Endometrium (tissue), 2 donors: ENCODE measurements around the gene RUFY3.
A peak's percentile ranks its signal among the peaks of the same experiment; 100 is the strongest.
"Not testable (repeated sequence)": the region's sequence is repeated elsewhere in the genome, so short reads cannot be mapped to it uniquely, and the experiment has no call there.

Experiments
- FAIRE-seq: peaks from 2 replicates; lab custom pipeline; 2012; peaks lifted over from hg19 to GRCh38; lab: Jason Lieb, UNC
- donor health status: control.
- donor health status: control.

Gene RUFY3

DNA sequence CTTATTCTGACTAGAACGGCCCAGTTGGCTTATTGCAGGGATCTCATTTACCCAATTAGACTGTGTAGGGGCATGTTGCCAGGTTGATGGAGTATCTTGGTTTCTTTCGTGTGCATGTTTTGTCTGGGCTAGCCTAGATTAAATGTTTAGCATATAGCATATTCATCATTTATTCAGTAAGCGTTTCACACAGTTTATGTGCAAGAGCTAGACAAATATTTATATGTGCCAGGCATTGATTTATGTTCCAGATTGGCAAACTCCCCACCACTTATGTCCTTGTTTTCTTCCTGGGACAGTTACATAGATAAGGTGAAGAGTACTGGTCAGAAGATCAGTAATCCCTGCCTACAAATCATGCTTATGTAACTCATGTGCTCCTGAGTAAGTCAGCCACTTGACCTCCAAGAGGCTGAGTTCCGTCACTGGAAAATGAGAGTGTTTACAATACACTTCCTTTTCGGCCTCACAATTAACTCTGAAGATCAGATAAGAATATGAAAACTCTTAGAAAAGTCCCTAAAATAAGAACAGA is 57.2 kb downstream of the RUFY3 start:
- peak; percentile 63 for FAIRE-seq

DNA sequence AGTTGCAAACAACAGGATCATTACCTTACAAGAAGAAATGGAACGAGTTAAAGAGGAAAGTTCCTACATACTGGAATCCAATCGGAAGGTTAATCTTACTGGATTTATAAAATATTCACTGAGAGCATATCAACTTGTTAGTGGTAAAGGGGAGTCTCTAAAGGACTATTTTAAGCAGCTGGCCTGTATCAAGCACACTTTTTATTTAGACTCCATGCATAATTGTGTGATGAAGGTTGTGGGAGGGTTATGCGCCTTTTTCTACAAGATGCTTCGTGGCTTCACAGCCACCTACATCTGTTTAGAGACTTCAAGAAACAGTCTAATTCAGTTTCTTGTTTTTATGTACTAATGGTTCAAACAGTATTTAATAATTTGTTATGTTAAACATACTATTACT is 61.3 kb downstream of the RUFY3 start:
- FAIRE-seq: no peak

DNA sequence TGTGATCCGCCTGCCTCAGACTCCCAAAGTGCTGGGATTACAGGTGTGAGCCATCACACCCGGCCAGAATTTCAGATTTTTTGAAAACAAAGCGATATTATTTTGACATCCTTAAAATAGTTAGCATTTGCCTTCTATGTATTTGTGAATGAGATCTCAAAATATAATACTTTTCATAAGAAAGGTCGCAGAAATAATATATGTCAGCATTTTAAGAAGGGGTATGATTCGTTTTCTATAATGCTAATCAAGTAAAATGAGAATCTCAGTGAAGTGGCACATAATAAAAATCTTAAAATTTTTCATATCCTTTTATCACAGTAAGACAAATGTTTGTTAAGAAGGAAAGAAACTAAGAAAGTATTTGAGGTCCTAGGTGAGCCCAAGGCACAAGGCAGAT is 65.7 kb downstream of the RUFY3 start:
- no peak for FAIRE-seq

DNA sequence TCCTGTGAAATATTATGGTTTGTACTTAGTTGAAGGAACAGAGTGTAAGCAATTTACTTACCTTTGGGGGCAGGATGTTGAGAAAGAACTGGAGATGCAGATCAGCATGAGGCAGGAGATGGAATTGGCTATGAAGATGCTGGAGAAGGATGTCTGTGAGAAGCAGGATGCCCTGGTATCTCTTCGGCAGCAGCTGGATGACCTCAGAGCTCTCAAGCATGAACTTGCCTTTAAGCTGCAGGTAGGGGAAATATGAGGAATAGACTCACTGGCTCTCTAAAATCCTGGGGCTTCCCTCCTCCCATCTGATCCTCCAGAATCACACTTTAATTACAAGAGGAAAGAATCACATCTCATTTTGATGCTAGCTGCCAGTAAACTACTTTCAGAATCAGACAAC is 67.0 kb downstream of the RUFY3 start:
- no peak for FAIRE-seq

DNA sequence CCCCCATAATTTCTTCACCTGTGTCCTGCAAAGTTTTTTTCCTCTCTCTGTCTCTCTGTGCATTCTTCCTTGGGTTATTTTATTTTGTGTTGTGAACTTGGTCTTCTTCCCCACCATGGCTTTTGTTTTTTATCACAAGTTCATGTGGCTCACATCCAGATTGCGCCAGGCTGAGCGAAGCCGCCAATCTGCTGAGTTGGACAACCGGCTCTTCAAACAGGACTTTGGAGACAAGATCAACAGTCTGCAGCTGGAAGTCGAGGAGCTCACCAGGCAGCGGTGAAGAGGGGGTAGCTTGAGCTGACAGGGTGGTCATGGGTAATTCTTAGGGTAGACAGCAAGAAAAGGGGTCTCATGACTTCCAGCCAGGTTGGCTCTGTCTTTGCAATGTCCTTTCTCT is 71.9 kb downstream of the RUFY3 start:
- FAIRE-seq: no peak

DNA sequence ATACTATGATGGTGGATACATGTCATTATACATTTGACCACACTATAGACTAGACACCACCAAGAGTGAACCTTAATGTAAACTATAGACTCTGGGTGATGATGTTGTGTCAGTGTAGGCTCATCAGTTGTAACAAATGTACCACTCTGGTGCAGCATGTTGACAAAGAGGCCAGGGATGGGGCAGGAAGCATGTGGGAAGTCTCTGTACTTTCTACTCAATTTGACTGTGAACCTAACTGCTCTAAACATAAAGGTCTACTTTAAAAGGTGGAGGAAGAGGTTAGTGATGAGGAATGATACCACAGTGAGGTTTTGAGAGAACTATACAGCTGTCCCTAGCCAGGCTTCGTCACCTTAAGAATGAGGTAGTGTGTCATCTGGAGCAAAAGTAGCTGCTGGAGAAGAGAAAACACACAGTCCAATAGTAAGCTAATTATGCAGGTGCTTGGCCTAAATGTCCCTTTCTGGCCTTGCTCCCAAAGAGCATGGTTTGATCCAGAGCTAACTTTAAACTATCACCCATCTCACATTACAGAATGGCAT is 79.6 kb downstream of the RUFY3 start:
- no peak for FAIRE-seq

DNA sequence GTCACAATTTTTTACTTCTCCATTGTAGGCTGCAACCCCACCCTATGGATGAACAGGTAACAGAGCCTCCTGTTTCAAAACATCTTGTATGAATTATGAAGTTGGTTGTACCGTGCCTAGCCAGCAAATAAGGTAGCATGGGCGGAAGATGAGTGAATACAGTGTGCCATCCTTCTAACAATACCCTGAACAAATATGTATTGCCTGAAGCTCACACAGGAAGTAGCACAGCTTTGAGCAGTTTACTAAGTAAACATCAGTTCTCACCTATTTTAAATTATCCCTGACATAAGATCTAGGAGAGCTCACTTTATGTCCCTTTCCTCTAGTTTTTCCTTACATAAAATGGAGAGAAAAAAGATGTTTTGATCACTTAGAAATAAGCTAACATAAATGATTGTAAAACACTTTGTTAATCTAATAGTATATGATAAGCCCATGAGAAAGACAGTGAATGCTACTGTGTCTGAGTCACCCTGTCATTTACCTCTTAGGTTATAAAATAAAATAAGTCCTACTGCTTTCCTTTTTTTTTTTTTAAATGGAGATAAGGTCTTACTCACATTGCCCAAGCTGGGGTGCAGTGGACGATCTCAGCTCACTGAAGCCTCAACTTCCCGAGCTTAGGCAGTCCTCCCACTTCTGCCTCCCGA is 81.3 kb downstream of the RUFY3 start:
- no peak for FAIRE-seq

- no peak for FAIRE-seq
Observed at GRCh38 chr4:70808151-70808550, 86.4 kb downstream of the RUFY3 start.

GRCh38 chr4:70815370-70815769 is 93.6 kb downstream of the RUFY3 start:
- FAIRE-seq: no peak

- no peak for FAIRE-seq
Observed at GRCh38 chr4:70816894-70817293, 95.1 kb downstream of the RUFY3 start.

GRCh38 chr4:70818173-70818855 is 96.5 kb downstream of the RUFY3 start:
- no peak for FAIRE-seq

- no peak for FAIRE-seq
Observed at GRCh38 chr4:70818921-70819320, 97.2 kb downstream of the RUFY3 start.

GRCh38 chr4:70829015-70829414 is 107.3 kb downstream of the RUFY3 start:
- no peak for FAIRE-seq

DNA sequence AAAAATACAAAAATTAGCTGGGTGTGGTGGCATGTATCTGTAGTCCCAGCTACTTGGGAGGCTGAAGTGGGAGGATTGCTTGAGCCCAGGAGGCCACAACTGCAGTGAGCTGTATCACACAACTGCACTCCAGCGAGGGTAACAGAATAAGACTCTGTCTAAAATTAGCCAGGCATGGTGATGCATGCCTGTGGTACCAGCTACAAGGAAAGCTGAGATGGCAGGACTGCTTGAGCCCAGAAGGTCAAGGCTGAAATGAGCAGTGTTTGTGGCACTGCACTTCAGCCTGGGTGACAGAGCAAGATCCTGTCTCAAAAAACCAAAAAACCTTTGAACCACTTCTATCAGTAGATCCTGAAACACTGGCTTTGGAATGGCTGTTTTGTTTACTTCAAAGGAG is 107.7 kb downstream of the RUFY3 start:
- no peak for FAIRE-seq

DNA sequence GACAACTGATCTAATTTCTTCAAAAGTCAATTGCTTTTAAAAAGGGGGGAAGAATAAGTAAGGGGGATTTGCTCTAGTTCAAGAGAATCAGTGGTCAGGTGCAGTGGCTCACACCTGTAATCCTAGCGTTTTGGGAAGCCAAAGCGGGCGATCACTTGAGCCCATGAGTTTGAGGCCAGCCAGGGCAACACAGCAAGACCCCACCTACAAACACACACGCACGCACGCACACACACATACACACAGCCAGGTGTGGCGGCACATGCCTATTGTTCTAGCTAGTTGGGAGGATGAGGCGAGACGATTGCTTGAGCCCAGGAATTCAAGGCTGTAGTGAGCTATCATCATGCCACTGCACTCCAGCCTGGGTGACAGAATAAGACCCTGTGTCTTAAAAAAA is 108.3 kb downstream of the RUFY3 start:
- no peak for FAIRE-seq

DNA sequence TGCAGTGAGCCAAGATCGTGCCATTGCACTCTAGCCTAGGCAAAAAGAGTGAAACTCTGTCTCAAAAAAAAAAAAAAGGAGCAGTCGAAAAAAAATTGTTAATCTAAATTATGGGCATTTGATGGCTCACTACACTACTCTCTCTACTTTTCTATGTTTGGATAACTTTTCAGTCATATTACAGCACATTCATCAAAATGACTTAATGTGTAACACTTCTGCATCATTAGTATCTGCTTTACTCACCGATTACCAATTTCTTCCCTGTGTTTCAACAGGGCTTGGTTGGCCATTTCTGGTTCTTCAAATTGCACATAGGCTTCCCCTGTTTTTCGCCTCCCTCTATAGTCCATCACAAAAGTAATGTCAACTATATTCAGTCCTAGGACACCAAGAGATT is 109.5 kb downstream of the RUFY3 start:
- no peak for FAIRE-seq

DNA sequence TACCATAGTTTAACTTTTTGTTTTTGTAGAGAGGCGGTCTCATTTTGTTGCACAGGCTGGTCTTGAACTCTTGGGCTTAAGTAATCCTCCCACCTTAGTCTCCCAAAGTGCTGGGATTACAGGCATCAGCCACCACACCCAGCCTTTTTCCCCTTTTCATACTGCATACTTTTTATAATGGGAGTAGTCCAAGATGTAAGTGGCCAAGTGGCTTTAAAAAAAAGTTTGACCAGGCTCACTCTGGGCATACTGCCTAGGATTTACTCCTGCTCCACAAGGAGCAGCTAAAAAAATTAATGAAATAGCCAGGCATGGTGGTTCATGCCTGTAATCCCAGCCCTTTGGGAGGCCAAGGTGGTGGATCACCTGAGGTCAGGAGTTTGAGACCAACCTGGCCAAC is 111.9 kb downstream of the RUFY3 start:
- FAIRE-seq: no peak

DNA sequence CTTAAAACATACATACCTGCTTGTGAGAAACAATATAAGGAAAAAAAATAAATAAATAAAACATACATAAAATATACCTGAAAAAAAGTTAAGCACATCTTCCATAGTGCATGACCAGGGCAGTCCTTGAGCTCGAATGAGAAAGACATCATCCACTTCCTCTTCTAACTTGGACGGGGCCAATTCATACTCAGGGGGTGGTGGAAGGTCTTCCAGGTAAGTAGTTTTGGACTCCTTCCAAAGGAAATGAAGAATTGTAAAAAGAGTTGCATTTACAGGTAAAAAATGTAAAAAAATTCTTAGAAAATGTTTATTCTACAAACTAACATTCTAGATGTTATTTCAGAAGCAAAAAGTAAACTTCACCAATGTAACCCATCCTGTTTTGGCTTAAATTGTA is 114.3 kb downstream of the RUFY3 start:
- FAIRE-seq: no peak

DNA sequence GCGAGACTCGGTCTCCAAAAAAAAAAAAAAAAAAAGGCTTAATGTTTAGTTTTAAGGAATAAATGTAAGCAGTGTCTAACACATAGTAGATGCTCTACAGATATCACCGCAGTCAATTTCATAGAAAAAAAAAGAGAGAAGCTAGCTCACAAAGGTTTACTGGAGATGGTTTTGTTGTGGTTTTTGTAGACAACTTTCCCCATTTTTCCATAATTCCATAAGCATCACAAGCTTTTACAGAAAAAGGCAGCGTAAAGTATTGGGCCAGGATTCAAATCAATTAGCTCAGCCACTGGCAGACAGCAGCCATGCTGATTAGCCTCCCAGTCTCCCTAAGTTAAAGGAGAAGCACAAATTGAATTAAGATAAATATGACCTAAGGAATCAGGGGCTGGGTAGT is 116.4 kb downstream of the RUFY3 start:
- FAIRE-seq: no peak

DNA sequence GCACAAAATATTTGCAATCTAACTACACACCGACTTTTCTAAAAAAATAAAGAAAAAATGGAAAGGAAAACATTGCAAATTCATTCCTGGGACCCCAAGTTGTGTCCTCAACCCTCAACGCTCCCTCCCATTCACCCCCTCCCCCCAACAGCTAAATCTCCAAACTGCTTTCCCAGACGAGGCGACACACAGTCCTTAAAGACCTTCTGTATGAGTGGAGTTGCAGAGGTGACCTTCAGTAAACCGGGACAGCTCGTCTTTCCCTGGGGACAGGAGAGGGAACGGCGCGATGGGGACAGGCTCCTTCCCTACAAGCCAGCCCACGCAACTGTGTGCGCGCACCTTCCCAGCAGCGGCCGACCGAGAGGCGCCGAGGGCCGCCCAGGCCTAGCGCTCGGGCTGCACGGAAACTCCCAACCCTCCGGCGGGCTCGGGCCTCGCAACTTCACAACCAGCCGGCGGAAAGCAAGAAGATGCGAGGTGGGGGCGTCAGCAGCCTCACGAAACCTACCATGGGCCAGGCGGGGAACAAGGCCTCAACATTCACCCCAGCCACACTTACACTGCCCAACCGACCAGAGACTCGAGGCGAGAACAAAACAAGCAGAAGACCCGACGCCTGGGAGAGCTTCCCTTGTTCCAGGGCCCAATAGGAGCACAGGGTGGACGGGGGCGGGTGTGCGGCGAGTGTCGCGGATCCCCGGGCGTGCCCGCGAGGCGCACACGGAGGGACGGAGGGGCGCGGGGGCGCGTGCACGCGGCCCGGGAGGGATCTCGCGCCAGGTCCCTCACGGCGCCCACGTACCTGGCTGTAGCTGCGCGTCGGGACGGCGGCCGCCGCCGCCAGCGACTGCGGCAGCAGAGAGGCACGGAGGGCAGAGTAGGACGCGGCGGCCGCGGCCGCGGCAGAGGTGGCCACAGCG is 117.2 kb downstream of the RUFY3 start:
- FAIRE-seq: no peak

DNA sequence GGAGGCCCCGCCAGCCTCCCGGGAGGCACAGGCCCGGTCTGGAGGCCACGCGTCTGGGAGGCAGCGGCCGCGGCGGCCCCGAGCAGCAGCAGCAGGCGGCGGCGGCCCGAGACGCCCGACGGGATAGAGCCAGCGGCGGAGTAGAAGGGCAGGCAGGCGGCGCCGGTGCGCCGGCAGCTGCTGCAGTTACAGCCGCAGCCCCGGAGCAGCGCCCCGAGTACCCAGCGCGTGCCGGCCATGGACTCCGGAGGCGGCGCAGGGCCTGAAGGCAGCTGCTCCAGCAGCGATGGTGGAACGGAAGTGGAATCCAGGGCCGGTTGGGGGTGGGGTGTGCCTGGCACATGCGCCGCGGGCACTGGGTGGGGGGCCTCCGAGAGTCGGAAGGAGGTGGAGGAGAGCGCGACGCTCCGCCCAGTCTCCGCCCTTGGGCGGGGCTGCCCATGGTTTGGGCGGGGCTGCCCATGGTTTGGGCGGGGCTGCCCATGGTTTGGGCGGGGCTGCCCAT is 117.9 kb downstream of the RUFY3 start, which contains the start of gene GRSF1:
Gene GRSF1 (minus strand): TSS at position 302 of the 505 bp plus-strand sequence. CDS start 63 bp downstream, at position 239.
- FAIRE-seq: no peak

GRCh38 chr4:70840137-70840536 is 118.4 kb downstream of the RUFY3 start:
- FAIRE-seq: not testable (repeated sequence)
